NCI-H2227 treated with DMSO at 0.1 percent for 48 hours (cell line): ENCODE measurements around the gene PSMG4.

Experiments used
- DNase-seq: peaks from one replicate; lab custom pipeline; 2025; lab: John Stamatoyannopoulos, UW

Gene PSMG4

DNA sequence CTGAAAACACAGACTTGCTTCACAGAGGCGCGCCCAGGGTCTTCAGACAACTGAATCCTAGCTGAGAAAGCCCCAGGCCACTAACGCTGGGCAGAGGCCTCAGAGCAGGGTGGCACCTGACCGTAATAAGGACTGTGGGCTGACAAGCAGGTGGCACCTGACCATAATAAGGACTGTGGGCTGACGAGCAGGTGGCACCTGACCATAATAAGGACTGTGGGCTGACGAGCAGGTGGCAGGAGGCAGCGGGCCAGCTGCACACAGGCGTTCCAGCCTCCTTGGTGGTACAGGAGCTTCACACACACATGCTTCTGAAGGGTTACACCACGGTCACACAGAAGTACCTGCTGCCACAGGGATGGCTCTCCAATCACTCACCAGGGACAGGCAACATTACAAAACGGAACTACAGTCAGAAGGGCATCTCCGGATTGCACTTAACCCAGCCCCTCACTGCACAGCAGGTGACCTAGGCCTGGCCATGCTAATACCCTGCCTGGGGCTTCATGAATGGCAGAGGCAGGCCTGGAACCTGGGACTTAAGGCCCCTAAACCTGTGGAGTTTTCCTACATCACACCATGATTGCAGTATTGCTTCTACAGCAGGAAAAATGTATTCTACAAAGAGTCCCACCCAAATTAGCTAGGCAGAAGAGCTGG is 50.8 kb downstream of the PSMG4 start:
- no peak for DNase-seq

GRCh38 chr6:3310051-3310448 is 51.3 kb downstream of the PSMG4 start:
- no peak for DNase-seq

DNA sequence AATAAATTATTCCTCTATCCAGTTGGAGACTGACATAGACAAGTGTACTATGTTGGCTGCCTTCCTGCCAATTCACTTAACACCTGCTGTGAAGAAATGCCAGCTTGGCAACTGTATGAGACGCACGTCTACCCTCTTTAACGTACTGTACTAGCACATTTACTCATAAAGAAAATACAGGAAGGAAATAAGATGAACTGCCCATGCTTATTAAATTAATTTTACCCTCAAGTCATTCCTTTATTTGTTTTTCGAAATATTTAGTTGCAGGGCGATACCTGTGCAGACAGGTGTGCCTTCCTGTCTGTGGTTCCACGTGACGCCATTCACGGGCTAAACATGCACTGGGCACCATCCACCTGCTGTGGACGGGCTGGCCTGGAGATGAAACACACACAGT is 52.0 kb downstream of the PSMG4 start:
- DNase-seq = no peak

DNA sequence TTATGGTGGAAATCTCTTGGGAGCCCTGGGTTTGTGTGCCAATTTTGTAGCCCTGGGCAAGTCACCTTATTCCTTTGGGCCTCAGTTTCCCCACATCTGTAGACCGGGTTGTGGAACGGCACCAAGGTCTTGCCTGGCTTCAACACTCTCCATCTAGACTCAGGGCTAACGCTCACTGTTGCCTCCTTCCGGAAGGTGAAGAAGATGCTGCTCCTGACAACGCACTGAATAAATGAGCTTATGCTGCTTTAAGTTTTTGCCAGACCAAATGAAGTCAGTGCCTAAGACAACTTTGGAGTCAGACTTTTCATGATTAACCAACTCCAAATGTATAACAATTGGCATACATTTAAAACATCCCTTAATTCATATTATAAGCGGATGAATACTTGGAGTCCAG is 53.1 kb downstream of the PSMG4 start:
- DNase-seq = no peak

GRCh38 chr6:3312604-3313231 is 54.0 kb downstream of the PSMG4 start:
- DNase-seq = no peak

DNA sequence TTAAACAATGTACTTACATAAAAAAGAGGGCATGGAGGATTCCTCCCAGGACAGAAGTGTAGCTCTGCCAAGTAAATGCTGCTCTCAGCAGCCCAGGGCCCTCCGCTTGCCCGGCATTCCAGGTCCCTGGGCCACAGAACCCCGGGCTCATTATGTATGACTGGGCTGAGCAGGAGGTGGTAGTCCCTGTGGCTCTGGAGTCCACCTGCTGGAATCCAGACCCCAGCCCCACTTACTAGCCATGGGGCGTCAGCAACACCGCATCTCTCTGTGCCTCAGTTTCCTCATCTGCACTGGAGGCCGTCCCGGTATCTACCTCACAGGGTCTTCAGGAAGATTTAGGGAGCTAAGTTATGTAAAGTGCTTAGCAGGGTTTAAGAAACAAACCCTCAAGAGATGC is 55.4 kb downstream of the PSMG4 start:
- no peak for DNase-seq

DNA sequence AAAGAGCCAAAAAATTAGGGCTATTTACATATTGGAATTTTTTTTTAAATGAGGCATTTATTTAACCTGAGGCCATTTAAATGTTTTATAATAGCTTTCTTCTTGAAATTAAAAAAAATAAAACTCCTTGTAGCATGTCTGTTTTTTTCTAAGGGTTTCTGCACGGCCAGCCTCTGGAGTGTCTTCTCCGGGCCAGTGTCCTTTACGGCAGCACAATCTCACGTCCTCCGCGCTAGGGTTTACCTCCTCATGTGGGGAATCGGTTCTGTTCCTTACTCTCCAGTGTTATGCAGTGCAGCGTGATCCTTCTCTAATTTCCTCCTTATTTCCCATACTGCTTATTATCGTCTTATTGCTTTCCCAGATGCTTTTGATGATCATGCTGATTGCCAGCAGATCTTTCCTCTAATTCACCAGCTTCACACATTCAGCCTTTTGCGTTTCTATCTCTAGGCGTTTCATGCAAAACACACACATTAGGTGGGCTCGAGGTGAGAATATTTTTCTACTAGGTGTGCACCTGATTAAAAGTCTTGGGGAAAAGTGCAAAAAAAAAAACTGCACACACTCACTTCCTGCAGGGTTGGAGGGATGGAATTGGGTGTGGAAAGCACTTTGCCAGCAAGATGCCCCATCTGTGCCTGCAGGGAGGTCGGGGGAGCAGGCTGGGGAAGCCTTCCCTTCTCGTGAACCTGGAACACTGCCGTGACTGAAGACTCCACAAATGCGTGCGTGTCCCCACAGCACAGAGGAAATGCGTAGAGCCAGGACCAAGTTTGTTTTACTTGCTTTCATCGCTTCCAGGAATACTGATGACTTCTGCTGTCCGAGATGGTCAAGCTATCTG is 56.1 kb downstream of the PSMG4 start:
- no peak for DNase-seq

- no peak for DNase-seq
Observed at GRCh38 chr6:3315841-3316240, 57.1 kb downstream of the PSMG4 start.

GRCh38 chr6:3316331-3316730 is 57.6 kb downstream of the PSMG4 start:
- no peak for DNase-seq

- DNase-seq = no peak
Observed at GRCh38 chr6:3316818-3317217, 58.1 kb downstream of the PSMG4 start.
